Neural cell (in vitro differentiated cells): ENCODE results near the gene WNK3. TPM values are rescaled to one million over a fixed set of nuclear protein-coding genes. Genes with fewer than 3 reads are reported as not detected.

Experiments used
- H2AFZ ChIP-seq: fragments of 200-600, 300-800 bp; sonication (generic), shearing (Covaris generic); 2 replicates; pipeline ENCODE4 v1.6.0; 2014; ENCODE audit warnings: low read depth, mild to moderate bottlenecking, antibody characterized with exemption, low read length, moderate library complexity
- H3F3A ChIP-seq: fragments of 200-600 bp; shearing (Covaris generic); 2 replicates; pipeline ENCODE4 v1.6.1; 2016; ENCODE audit warnings: mild to moderate bottlenecking, moderate library complexity, mixed read lengths, antibody characterized with exemption, low read length; ENCODE audit not compliant: insufficient read depth, poor library complexity, severe bottlenecking
- H3K27ac ChIP-seq: fragments of 200-600, 300-800 bp; sonication (generic), shearing (Covaris generic); 2 replicates; pipeline ENCODE4 v1.5.1; 2014; ENCODE audit warnings: mild to moderate bottlenecking, low read length, moderate library complexity
- H3K27me3 ChIP-seq: fragments of 300-800, 200-600 bp; sonication (generic), shearing (Covaris generic); 2 replicates; pipeline ENCODE4 v1.6.0; 2014; ENCODE audit warnings: mild to moderate bottlenecking, low read depth, low read length, moderate library complexity; ENCODE audit not compliant: insufficient read depth
- H3K36me3 ChIP-seq: fragments of 300-800, 200-600 bp; sonication (generic), shearing (Covaris generic); 2 replicates; pipeline ENCODE4 v1.5.1; 2014; ENCODE audit warnings: mild to moderate bottlenecking, antibody characterized with exemption, low read length, moderate library complexity; ENCODE audit not compliant: insufficient read depth
- H3K4me2 ChIP-seq: fragments of 300-800, 200-600 bp; sonication (generic), shearing (Covaris generic); 2 replicates; pipeline ENCODE4 v1.6.0; 2014; ENCODE audit warnings: mild to moderate bottlenecking, low read length
- H3K4me3 ChIP-seq: fragments of 300-800, 200-600 bp; sonication (generic), shearing (Covaris generic); 2 replicates; pipeline ENCODE4 v1.5.1; 2014; ENCODE audit warnings: mild to moderate bottlenecking, low read length, moderate library complexity
- H3K79me2 ChIP-seq: fragments of 200-600 bp; shearing (Covaris generic); replicated peaks from 2 replicates; pipeline ENCODE4 v1.6.0; 2014; ENCODE audit warnings: mild to moderate bottlenecking, low read length, moderate library complexity; ENCODE audit not compliant: insufficient read depth
- H3K9ac ChIP-seq: fragments of 300-800, 200-600 bp; sonication (generic), shearing (Covaris generic); 2 replicates; pipeline ENCODE4 v1.6.1; 2016; ENCODE audit warnings: mild to moderate bottlenecking, low read length, mixed read lengths
- H3K9me2 ChIP-seq: fragments of 200-600 bp; shearing (Covaris generic); 2 replicates; pipeline ENCODE4 v1.6.1; 2016; ENCODE audit warnings: mild to moderate bottlenecking, low read length, mixed read lengths; ENCODE audit not compliant: insufficient read depth
- H3K9me3 ChIP-seq: fragments of 200-600, 300-800 bp; sonication (generic), shearing (Covaris generic); 2 replicates; pipeline ENCODE4 v1.6.1; 2016; ENCODE audit warnings: mild to moderate bottlenecking, mixed run types, low read length, moderate library complexity, mixed read lengths
- H4K20me1 ChIP-seq: fragments of 200-600 bp; shearing (Covaris generic); 2 replicates; pipeline ENCODE4 v1.6.1; 2016; ENCODE audit warnings: mild to moderate bottlenecking, mixed run types; ENCODE audit not compliant: insufficient read depth
- EP300 ChIP-seq: fragments of 450-650 bp; conservative IDR thresholded peaks from 2 replicates; pipeline ENCODE4 v1.6.1; 2014; ENCODE audit warnings: antibody characterized with exemption, mild to moderate bottlenecking, moderate library complexity; ENCODE audit not compliant: poor library complexity, severe bottlenecking
- EZH2 ChIP-seq: fragments of 200-600, 300-800 bp; shearing (Covaris generic), sonication (generic); IDR thresholded peaks from 2 replicates; pipeline ENCODE4 v1.6.1; 2014; ENCODE audit warnings: antibody characterized with exemption, low read length, borderline replicate concordance, mild to moderate bottlenecking; ENCODE audit not compliant: insufficient read depth, poor library complexity, severe bottlenecking
- MXI1 ChIP-seq: fragments of 450-650 bp; conservative IDR thresholded peaks from 2 replicates; pipeline ENCODE4 v1.6.1; 2014; ENCODE audit warnings: antibody characterized with exemption, mild to moderate bottlenecking; ENCODE audit not compliant: poor library complexity, severe bottlenecking
- POLR2AphosphoS5 ChIP-seq: IDR thresholded peaks from 2 replicates; pipeline ENCODE4 v1.6.1; 2012
- RAD21 ChIP-seq: fragments of 450-650 bp; conservative IDR thresholded peaks from 2 replicates; pipeline ENCODE4 v1.6.1; 2014; ENCODE audit warnings: antibody characterized with exemption, mild to moderate bottlenecking, moderate library complexity
- SMC3 ChIP-seq: fragments of 450-650 bp; conservative IDR thresholded peaks from 2 replicates; pipeline ENCODE4 v1.6.1; 2014; ENCODE audit warnings: antibody characterized with exemption, mild to moderate bottlenecking, moderate library complexity; ENCODE audit not compliant: poor library complexity
- TAF1 ChIP-seq: IDR thresholded peaks from 2 replicates; pipeline ENCODE4 v1.6.1; 2012; ENCODE audit warnings: low read depth
- polyA plus RNA-seq: library from polyadenylated mRNA; depleted of rRNA; stranded (reverse); fragments of >200 nt; gene quantifications from 2 replicates; pipeline ENCODE4 v1.2.3, GENCODE V29; 2014
- TF ChIP-seq, protein P1 (sequence below): fragments of 450-650 bp; IDR thresholded peaks from 2 replicates; pipeline ENCODE4 v1.5.1; 2014; ENCODE audit warnings: antibody characterized with exemption, mild to moderate bottlenecking, moderate library complexity; ENCODE audit not compliant: poor library complexity, severe bottlenecking
- TF ChIP-seq, protein P2 (sequence below): IDR thresholded peaks from 2 replicates; pipeline ENCODE4 v1.6.1; 2012; ENCODE audit warnings: borderline replicate concordance

Gene WNK3
- polyA plus RNA-seq, 1 donor from 2014 or later: 35.0 TPM

DNA sequence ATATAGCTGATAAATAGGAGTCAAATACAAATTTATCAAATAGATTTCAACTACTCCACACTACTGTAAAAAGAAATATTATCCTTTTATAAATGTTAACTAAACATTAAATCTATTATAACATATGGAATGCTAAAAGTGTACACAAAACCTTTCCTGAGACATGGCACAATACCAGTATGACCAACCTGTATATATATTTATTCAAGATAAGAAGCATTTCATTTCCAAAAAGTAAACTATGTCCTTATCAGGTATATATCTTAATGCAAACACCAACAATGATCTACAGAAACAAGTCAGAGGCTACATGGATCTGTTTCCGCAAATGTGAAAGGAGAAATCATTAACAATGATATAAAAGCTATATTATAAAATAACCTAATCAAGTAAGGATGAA lies 37.8 kb downstream of the WNK3 start:
- TF ChIP-seq POLR2AphosphoS5 (no peak), EZH2 (no peak), EP300 (no peak), SMC3 (no peak), RAD21 (no peak), MXI1 (no peak)
- TF ChIP-seq, protein P1, sequence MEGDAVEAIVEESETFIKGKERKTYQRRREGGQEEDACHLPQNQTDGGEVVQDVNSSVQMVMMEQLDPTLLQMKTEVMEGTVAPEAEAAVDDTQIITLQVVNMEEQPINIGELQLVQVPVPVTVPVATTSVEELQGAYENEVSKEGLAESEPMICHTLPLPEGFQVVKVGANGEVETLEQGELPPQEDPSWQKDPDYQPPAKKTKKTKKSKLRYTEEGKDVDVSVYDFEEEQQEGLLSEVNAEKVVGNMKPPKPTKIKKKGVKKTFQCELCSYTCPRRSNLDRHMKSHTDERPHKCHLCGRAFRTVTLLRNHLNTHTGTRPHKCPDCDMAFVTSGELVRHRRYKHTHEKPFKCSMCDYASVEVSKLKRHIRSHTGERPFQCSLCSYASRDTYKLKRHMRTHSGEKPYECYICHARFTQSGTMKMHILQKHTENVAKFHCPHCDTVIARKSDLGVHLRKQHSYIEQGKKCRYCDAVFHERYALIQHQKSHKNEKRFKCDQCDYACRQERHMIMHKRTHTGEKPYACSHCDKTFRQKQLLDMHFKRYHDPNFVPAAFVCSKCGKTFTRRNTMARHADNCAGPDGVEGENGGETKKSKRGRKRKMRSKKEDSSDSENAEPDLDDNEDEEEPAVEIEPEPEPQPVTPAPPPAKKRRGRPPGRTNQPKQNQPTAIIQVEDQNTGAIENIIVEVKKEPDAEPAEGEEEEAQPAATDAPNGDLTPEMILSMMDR: no peak
- TF ChIP-seq, protein P2, sequence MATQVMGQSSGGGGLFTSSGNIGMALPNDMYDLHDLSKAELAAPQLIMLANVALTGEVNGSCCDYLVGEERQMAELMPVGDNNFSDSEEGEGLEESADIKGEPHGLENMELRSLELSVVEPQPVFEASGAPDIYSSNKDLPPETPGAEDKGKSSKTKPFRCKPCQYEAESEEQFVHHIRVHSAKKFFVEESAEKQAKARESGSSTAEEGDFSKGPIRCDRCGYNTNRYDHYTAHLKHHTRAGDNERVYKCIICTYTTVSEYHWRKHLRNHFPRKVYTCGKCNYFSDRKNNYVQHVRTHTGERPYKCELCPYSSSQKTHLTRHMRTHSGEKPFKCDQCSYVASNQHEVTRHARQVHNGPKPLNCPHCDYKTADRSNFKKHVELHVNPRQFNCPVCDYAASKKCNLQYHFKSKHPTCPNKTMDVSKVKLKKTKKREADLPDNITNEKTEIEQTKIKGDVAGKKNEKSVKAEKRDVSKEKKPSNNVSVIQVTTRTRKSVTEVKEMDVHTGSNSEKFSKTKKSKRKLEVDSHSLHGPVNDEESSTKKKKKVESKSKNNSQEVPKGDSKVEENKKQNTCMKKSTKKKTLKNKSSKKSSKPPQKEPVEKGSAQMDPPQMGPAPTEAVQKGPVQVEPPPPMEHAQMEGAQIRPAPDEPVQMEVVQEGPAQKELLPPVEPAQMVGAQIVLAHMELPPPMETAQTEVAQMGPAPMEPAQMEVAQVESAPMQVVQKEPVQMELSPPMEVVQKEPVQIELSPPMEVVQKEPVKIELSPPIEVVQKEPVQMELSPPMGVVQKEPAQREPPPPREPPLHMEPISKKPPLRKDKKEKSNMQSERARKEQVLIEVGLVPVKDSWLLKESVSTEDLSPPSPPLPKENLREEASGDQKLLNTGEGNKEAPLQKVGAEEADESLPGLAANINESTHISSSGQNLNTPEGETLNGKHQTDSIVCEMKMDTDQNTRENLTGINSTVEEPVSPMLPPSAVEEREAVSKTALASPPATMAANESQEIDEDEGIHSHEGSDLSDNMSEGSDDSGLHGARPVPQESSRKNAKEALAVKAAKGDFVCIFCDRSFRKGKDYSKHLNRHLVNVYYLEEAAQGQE: no peak
- Histone ChIP-seq H3K27me3 (no peaks in the 10 kb centered on the region), H3F3A (no peaks in the 10 kb centered on the region), H3K4me2 (no peak overlapping the region), H3K79me2 (no peaks in the 10 kb centered on the region), H2AFZ (no peak overlapping the region), H3K9me2 (no peaks in the 10 kb centered on the region), H3K9ac (no peak overlapping the region), H3K27ac (no peak overlapping the region), H3K9me3 (no peaks in the 10 kb centered on the region), H4K20me1 (no peaks in the 10 kb centered on the region), H3K4me3 (no peak overlapping the region), H3K36me3 (no peaks in the 10 kb centered on the region)

DNA sequence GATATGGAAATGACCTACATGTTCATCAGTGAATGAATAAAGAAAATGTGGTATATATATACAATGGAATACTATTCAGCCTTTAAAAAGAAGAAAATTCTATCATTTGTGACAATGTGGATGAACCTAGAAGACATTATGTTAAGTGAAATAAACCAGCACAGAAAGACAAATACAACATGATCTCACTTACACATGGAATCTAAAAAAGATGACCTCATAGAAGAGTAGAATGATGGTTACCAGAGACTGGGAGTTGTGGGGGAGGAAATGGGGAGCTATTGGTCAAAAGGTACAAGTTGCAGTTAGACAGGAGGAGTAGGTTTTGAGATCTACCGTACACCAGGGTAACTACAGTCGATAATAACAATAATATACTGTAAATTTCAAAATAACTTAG lies 51.5 kb downstream of the WNK3 start:
- H3F3A ChIP-seq: no peaks in the 10 kb centered on the region
- H3K27me3 ChIP-seq: no peaks in the 10 kb centered on the region
- H2AFZ ChIP-seq: no peak overlapping the region
- H3K4me2 ChIP-seq: no peak overlapping the region
- TF ChIP-seq EP300 (no peak), TAF1 (no peak), SMC3 (no peak), EZH2 (no peak), MXI1 (no peak), POLR2AphosphoS5 (no peak), RAD21 (no peak)
- TF ChIP-seq, protein P2: no peak
- TF ChIP-seq, protein P1: no peak
- no peaks in the 10 kb centered on the region for H3K36me3 ChIP-seq
- H3K9me3 ChIP-seq: no peaks in the 10 kb centered on the region
- H3K27ac ChIP-seq: no peak overlapping the region
- no peak overlapping the region for H3K4me3 ChIP-seq
- no peaks in the 10 kb centered on the region for H3K9me2 ChIP-seq
- no peaks in the 10 kb centered on the region for H3K79me2 ChIP-seq
- no peaks in the 10 kb centered on the region for H4K20me1 ChIP-seq
- no peak overlapping the region for H3K9ac ChIP-seq
